ENCODE data around the gene TAF1C.

Gene TAF1C

DNA sequence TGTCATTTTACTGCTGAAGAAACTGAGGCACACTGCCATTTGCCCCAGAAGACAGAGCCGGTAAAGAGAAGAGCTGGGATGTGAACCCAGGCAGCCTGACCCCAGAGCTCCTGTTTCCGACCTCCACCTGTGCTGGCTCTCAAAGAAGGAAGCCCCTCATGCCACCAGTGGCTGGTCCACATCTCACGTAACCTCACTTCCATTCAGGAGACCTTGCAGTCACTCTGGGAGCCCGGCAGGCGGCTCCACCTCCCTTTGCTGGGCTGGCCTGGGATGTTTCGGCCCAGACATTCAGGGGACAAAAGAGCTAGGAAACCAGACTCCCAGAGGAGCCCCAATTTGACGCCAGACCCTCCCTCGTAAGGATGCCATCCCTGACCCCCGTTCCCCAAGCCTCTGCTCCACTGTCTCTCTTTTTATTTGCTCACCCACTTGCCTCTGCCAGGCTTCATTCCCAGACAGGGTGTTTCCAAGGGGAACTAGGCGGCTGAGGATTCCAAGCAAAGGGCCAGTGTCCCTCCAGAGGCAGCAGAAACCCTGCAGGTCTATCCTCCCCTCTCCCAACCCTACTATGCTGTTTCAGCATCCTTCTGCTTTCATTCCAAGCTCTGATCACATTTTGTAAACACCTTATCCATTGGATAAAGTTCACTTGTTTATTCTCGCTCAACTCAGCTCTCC is 2.8 kb downstream of the TAF1C start:
- no peak for DNase-seq (ENCODE audit: low spot score)

DNA sequence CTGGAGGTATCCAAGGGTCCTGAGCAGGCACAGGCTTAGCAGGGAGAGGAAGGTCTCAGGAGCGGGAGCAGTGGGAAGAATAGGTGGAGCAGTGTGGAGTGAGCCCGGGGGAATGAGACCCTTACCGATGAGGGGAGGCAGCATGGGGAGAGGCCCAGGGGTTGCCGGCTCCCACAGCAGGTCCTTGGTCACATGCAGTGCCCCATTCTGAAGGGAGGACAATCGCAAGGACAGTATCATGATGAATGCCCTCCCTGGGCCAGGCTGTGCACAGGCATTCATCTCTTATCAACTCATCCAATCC is 3.3 kb downstream of the TAF1C start:
- DNase-seq (ENCODE audit: low spot score): no peak

DNA sequence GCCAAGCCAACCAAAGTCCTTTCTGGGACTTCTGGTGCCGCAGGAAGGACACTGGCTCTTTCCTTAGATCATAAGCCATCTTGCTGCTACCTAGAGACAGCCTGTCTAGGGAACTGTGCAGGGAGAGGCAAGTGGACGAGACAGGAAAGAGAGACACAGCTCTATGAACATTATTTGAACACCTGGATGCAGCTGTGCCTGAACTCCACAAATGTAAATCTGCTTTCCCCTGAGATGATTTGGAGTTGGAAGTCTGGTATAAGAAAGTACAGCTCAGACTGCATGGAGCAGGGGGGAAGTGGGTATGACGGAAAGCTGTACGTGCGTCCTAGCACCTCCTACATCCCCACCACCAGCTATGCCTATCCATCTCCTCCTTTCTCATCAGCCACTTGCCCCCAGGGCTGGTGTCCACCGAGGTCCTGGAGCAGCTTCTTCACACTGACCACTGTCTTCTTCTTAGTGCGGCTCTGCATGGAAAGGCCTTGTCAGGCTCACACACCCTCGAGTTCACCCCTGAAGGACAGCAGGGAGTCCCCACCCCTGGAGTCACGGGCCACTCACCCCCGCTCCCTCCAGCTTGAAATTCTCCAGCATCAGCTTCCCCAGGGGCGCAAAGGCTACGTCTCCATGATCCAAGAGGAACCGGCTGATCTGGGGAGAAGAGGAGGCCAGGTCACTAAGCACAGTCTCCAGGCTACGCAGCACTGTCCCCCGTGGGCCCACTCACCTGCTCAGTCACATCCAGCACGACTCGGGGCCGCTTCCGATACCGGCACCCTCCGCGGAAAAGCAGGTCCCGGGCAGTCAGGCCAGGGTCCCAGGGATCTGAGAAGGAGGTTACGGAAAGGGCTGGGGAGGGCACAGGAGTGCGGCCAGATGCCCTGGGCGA is 3.9 kb downstream of the TAF1C start:
- DNase-seq (ENCODE audit: low spot score): no peak

DNA sequence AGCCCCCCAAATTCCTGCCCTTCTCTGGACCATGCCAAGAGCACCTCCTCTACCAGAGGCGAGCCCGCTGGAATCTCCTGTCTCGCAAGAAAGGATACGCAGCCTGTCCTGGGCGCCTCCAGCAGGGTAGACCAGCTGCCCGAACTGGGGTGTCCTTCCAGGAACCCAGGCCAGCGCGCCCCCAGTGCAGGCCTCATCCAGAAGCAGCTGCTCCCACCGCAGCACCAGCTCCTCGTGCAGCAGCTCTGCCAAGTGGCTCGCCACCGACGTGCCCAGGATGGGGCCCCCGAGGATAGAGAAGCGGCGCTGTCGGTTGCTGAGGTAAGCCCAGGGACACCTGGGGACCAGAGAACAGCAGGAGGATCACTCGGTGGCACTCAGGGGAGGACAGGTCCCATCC is 4.8 kb downstream of the TAF1C start:
- no peak for DNase-seq (ENCODE audit: low spot score)

DNA sequence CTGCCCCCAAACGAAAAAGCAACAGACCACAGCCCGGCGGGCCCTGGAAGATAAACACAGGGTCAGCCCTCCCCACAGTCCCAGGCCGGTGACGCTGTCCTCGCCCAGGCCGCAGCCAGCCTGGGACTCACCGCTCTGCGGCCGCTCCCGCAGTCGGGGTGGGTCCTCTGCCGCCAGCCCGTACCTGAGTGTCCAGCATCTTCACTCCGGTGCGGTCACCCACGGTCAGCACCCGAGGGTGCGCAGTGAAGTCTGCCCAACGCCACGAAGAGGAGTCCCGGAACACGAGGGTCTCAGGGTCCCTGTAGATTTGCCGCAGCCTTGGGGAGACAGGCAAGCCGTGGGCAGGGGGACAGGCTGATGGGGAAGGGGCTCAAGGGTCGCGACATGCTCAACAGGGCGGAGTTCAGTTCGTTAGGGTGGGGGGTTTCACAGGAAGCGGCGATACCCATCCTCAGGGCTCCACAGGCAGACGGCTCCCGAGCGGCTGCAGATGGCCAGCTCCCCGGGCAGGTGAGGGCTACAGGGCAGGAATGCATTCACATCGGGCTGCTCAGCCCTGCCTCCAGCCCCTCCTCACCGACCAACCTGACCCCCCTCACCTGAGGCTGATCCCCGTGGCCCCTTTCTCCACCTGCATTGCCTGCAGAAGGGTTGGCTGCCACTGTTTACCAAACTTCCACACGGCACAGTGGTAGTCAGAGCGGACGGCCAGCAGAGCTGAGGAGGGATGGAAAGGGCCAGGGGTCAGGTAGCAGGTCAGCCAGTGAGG is 5.5 kb downstream of the TAF1C start:
- DNase-seq (ENCODE audit: low spot score): no peak

DNA sequence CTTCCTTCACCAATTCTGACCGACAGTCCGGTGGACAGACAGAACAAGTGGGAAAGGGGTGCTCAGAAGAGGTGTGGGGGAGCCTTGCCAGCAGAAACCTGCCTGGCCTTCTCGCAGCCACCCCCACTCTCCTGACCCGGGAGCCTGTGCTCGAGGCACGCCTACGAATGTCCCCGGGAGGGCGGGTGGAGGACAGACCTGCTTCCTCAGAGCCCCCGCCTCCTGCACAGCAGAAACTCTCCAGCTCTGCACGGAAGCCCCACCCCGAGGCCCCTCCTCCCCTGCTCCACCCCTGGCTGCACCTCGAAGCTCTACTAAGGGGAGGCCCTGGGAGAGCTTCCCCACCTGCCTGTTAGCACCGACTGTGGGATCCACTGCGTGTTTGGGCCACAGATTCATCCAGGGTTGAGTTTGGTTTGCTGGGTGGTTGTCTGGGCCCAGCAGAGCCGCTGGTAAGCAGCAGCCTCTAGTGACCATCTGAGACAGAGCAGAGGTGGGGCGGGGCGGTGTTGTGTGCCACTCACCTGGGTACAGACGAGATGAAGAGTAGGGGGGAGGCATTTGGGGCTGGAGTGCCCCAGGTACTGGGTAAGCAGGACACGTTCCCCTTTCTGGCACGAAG is 6.2 kb downstream of the TAF1C start:
- no peak for DNase-seq (ENCODE audit: low spot score)

DNA sequence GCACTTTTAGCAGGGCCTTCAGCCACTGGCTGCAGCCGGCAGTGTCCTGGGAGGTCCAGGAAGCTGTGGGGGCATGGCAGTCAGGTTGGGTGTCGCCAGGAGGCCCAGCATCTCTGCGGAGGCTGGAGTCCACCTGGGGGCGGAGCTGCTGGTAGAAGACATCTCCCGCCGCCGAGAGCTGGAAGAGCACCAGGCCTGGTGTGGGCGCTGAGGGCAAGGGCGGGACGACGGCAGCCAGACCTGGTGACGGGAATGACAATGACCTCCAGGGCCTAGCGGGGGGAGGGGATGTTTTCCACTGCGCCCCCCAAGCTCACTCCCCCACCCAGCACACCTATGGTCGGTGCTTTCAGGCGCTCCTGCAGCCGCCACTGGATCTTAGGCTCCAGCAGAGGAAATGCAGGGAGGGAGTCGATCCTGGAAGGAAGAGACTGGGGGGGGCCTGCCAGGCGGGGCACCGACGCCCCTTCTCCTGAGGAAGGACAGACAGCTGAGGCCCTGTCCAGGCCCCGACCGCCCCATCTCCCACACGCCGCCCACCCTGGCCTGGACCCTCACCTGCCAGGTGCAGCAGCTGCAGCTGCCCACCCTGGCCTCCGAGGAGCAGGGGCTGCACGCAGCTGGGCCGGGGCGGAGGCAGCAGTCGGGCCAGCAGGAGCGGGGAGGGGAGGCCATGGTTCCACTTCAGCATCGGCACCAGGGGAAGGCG is 7.1 kb downstream of the TAF1C start:
- DNase-seq (ENCODE audit: low spot score): no peak

DNA sequence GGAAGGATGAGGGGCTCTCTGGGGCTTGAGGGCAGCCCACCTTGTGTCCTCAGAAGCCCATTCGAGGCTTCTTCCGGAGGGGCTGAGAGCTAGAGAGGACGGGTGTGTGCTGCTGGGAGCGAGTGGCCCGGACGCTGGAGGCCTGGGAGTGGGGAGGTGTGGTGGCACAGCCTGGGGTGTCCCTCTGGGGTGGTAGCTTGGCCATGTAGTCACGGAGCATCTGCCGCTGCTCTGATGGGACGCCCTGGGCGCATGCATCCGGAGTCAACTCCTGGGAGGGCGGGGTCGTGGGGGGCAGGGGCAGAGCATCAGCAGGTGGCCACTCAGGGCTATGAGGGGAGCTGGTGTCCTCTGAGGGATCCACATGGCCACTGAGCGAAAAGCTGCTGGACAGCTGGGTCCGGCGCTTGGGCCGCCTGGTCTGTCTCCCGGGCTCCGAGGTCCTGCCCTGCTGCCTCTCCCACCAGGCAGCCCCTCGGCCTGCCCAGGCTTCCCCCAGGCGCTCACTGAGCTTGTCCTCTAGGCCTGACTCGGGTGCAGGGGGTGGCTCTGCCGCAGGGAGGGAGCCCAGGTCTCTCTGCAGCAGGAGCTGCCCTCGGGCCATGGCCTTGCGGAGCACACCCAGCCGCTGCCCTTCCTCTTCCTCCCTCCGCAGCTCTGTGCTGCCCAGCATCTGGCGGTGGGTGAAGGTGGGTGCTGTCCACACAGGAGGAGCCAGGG is 7.8 kb downstream of the TAF1C start:
- DNase-seq (ENCODE audit: low spot score): no peak

DNA sequence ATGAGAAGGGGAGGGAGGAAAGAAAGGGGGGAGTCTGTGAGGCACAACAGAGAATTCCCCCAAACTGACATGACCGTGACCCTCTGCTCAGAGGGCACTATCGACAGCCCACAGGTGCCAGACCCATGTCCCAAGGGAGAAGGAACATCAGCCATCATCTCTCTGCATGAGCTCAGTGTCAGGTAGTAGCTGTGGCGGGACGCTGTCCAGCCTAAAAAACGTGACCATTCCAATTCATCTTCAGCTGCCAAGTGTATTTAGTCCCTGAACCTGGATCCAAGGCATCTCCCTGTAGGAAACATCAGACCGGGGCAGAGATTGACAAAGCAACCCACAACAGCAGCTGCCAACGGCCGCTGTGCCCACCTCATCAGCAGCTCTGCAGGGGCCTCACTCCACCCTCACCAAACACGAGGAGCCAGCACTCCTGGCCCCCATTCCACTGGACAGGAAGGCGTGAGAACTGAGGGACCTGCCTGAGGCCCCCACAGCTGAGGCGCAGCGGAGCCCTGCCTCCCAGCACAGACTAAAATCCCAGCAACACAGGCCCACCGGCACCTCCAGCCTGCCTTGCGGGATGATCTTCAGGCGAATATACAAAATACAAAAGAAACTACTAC is 8.6 kb downstream of the TAF1C start:
- no peak for DNase-seq (ENCODE audit: low spot score)

DNA sequence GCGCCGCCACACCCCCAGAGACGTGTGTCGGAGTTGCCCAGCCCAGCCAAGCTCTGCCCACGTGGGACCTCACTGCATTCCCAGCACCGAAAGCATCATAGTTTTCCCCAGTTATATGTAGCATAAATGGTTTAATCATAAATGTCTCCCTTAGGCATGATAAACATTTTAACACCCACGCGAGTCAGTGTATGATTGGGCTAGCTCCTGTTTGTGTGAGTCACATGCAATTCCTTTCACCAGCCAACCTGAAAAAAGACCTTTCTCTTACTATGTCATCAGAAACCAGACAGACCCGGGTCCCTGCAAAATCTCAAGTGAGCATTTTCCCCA is 9.2 kb downstream of the TAF1C start:
- peak; percentile 64 for DNase-seq (ENCODE audit: low spot score)

DNA sequence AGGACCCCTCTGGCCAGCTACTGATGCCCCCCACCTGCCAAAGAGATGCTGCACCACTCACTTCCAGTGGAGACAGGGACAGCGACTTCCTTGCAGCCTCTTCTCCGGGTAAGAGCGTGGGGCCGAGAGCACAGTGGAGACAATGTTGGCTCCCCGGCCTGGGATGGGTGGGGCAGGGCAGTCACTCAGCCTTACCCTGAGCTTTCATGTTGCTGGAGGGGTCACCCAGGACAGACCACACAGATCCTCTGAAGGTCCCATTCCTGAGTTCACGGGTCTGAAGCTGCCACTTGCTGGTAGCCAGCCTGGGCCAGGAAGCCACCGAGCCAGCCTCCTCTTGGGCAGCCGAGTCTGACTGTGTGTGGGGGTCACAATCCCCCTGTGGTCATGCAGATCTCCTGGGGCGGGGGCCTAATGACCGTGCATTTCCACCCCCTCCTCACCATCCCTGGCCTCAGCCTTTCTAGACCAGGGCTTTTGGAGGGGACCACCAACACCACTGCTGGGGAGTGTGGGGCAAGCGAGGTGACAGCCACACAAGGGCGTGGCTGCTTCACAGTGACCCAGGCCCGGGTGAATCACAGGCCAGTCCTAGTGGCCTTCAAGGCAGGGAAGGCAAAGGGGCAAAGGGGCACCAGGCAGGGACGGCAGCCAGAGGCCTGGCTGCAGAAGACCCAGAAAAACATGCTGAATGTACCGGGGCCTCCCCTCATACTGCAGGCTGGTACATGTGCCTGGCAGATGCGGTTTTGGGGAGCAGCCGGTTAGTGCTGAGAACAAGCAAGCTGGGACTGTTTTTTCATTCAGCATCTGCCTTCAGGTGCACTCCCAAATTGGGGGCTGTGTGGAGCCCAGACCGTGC is 10.4 kb downstream of the TAF1C start:
- no peak for DNase-seq (ENCODE audit: low spot score)

DNA sequence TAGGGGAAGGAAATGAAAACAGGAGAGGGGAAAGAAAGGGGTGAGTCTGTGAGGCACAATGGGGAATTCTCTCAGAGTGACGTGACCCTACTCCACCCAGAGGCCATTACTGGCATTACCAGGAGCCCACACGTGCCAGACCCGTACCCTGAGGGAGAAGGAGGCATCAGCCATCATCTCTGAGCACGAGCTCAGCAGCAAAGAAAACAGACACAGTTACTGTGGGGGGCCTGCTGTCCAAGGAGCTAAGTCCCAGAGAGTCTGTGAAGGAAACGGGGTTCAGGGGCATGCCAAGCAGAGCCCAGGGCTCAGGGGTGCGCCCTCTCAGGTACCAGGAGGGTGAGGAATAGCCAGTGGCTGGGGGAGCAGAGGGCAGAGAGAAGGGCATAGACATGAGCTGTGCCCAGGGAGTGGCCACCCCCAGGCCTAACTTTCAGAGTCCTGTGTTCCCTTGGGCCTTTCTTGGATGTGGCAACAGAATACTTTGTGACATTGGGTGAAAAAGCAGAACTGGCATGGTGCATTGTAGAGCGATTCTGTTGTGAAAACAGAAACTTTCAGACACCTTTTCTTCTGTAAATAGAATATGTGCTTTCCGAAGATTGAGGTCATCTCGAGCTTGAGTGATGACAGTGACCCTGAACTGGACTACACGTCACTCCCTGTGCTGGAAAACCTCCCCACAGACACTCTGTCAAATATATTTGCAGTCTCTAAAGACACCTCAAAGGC is 11.3 kb downstream of the TAF1C start:
- DNase-seq (ENCODE audit: low spot score): peak; percentile 86

DNA sequence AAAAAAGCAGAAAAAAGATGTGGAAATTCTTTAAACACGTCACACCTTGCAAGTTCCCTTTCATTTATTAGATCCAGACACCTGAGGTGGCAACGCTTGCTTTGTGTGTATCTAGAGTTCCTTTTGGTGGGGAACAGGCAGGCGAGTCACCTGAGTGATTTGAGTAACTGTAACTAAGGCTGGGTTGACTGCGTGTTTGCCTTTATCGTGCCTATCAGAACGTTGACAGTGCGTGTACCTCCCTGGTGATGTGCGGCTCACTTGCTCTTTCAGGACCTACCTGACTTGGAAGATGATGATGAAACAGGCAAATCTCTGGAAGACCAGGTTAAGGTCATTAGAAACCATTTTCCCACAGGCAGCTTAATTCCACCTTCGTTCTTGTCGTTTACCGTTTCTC is 12.5 kb downstream of the TAF1C start:
- DNase-seq (ENCODE audit: low spot score): no peak

DNA sequence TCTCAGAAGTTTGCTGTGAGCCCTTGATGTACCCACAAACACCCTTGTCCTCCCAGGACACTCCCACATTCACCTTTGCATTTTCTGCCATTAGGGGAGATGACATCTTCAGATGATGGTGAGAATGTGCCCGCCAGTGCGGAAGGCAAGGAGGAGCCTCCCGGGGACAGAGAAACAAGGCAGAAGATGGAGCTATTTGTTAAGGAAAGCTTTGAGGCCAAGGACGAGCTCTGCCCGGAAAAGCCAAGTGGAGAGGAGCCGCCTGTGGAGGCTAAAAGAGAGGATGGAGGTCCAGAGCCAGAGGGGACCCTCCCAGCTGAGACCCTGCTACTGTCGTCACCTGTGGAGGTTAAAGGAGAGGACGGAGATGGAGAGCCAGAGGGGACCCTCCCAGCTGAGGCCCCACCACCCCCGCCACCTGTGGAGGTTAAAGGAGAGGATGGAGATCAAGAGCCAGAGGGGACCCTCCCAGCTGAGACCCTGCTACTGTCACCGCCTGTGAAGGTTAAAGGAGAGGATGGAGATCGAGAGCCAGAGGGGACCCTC is 17.0 kb downstream of the TAF1C start:
- DNase-seq (ENCODE audit: low spot score): no peak

DNA sequence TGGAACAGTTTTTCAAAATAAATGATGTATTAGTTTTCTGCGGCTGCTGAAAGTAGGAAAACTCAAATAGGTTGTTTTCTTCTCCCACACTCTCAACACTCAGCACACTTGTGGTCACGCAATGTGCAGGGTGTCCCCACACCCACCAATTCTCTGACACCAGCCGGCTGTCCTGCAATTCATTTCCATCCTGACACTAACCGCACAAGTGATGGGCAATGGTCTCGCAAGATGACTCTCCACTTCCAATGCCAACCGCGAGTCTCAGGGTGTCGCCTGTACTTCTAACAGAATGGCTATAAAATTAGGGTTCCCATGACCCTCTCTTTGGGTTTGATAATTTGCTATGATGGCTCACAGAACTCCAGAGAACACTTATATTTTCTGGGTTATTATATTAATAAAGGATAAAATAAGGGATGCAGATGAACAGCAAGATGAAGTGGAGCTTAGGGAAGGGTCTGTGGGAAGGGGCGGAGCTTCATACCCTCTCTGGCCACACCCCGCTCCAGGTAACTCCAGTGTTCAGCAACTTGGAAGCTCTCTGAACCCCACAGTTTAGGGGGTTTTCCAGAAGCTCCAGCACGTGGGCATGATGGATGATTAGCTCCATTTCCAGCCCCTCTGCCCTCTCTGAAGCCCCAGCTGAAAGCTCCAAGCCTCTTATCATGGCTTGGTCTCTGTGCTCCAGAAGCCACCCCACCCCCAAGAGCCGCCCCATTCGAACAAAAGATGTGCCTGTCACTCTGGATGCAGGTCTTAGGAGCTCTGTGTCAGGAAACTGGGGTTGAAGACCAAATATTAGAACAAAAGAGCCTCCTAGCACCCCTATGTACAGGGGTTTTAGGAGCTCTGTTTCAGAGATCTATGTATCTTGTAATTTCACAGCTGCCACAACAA is 19.8 kb downstream of the TAF1C start:
- DNase-seq (ENCODE audit: low spot score): no peak

DNA sequence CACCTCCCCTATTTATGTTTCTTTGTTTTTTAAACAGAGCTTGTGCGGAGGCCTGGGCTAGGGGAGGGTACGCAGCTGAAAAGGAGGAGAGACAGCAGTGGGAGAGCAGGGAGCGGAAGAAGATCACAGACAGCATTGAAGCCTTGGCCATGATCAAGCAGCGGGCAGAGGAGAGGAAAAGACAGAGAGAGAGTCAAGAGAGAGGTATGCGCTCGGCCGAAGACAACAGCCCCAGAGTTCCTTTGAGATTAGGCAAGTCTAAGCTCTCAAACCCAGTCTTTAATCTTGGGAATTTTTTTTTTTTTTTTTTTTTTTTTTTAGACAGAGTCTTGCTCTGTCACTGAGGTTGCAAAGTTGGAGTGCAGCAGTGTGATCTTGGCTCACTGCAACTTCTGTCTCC is 21.1 kb downstream of the TAF1C start:
- no peak for DNase-seq (ENCODE audit: low spot score)

DNA sequence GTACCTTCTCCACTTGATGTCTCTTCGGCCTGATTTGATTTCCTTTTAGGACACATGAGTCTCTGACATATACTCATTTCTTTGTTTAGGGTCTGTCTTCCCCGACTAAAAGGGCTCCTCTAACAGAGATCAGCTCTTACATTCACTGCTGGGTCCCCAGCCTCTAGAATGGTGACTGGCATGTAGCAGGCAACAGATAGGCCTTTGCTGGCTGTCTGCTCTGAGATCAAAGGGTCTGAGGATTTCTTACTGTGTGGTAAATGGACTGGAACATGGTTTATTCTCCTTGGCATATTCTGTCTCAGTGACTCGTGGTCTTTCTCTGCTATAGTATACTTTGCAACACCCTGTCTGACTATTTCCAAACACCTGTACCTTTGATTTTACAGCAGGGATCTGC is 25.1 kb downstream of the TAF1C start:
- no peak for DNase-seq (ENCODE audit: low spot score)

DNA sequence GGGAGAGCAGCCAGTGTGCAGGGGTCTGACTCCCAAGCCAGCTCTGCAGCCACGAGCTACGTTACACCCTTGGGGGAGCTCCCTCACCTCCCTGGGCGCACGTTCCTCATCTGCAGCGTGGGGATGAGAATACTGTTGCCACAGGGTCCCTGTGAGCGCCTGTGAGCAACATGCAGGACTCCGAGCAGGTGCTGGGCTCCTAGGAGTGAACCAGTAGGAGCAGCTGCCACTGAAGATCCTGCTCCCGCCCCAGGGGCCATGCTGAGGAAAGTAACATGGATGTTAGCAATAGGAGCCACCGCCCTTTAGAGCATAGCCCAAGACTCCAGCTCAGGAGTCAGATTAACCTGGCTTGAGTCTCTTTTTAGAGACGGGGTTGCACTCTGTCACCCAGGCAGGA is 25.8 kb downstream of the TAF1C start:
- DNase-seq (ENCODE audit: low spot score): no peak
